ENCODE measurements around the gene NR3C2.

- TF ChIP-seq MAZ (IDR thresholded peaks at IDR 0.05; ENCODE audit: borderline replicate concordance, low read depth, low read length) (no peak), CTCF (conservative IDR thresholded peaks at IDR 0.05; ENCODE audit: low read depth, low read length) (no peak)
Measured at GRCh38 chr4:148310756-148311155, 131.5 kb downstream of the NR3C2 start.

All from IMR-90 (cell line).